ENCODE results near the gene ICAM2.
"Not testable (repeated sequence)": the region's sequence is repeated elsewhere in the genome, so short reads cannot be mapped to it uniquely, and the experiment has no call there.

Gene ICAM2

DNA sequence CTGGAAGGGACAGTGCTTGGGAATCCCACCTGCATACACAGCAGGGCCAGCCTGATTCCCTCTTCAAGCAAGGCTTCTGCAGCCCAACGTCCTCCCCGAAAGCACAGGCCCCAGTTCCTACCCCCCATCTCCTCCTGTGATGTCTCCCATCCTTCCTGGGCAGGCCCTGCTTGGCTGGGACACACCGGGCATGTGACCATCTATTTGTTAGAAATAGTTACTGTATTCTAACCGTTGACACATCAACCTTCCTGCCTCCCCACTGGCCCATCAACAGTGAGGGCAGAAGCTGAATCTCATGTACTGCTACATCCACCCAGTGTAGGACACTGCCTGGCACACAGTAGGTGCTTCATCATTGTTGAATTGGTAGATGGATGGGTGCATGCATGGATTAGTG lies 11.6 kb downstream of the ICAM2 start:
- no peak for DNase-seq

DNA sequence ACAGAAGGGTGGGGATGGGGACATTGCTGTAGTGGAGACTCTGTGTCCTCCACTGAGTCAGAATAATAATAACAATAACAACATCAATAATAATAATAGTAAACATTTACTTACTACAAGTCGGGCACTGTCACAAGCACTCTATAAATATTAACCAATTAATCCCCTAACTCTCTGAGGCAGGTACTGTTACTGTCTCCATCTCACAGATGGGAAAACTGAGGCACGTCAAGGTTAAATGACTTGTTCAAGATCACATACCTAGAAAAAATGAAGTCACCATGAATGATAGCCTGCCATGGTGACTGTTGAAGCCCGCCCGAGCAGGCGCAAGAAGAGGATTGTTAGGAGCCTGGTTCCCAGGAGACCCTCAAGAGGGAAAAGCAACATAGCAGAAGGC lies 12.1 kb downstream of the ICAM2 start:
- no peak for DNase-seq

DNA sequence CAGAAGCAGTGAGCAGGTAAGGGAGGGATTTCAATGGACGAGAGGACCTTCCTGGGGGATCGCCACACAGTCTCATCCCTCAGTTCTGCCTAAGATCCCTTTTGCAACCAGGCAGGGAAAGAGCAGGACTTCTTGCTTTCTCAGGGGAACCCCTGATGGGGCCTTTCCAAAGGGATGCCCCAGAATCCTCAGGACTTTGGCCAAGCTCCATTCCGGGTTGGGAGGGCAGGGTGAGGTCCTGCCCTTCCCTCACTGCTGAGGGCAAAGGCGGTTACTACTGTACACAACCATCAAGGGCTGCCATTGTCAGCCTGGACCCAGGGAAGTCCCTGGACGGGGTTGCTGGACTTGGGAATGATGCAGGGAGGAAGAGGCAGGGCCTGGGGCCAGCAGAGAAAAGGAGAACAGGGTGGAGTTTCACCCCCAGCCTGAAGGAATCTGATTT lies 12.6 kb downstream of the ICAM2 start:
- no peak for DNase-seq

DNA sequence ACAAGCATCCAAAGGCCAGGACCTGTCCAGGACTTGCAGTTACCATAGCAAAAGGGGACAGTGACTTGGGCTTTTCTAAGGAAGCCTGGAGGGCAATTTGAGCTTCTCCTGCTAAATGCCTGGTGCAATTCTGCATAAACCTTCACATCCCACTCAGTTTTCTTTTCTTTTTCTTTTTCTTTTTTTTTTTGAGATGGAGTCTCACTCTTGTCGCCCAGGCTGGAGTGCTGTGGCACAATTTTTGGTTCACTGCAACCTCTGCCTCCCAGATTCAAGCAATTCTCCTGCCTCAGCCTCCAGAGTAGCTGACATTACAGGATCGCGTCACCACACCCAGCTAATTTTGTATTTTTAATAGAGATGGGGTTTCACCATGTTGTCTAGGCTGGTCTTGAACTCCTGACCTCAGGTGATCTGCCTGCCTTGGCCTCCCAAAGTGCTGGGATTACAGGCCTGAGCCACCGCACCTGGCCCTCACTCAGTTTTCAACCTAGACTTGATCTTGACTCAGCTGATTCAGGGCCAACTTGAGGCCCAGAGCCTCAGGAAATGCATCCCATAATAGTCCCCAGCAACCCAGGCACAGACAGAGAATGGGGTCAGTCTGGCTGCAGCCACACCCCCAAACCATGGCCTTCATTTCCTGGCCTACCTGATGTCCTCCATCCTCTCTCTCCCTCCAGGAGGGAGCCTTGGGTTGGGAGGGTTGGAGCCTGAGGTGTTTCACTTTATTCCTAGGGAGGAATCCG lies 13.2 kb downstream of the ICAM2 start:
- DNase-seq = not testable (repeated sequence)

DNA sequence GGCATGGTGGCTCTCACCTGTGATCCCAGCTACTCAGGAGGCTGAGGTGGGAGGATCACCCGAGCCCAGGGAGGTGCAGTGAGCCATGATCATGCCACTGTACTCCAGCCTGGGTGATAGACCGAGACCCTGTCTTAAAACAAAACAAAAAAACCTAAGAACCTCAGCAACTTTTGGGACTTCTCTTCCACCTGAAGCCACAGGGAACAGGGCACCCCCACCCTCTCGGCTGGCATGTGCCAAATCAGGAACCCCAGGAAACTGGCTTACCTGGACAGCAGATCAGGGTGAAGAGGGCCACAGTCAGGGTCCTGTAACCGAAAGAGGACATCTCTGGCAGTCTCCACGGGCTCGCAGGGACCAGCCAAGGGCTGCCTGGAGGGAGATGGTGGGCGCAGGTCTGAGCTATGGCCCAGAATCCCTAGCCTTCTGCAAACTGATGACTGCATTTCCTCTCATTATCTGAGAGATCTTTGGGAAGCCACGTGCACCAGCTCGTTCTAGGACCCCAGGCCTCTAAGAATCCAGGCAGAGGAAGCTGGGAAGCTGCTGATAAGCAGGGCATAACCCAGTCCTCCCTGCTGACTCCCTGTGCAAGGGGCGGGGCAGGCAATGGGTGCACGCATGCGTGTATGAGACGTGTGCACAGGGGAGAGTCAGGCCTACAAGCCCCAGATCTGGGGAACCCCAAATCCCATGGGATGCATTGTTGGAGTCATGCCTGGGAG lies 13.9 kb downstream of the ICAM2 start:
- DNase-seq = no peak

DNA sequence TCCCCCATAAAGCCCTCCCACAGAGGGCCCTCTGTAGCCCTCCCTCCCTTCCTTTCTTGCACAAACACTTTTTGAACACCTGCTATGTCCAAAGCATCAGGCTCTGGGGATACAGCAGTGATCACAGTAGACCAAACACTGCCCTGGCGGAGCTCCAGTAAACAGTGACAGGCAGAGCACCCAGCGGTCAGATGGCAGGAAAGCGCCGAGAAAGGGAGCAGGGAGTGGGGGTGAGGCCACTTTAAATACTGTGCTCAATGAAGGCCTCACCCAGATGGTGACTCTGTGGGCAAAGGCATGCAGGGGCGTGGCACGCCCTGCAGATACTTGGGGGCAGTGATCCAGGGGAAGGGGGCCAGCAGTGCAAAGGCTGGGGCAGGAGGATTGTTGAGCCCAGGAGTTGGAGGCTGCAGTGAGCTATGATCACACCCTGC lies 14.7 kb downstream of the ICAM2 start:
- DNase-seq = no peak

DNA sequence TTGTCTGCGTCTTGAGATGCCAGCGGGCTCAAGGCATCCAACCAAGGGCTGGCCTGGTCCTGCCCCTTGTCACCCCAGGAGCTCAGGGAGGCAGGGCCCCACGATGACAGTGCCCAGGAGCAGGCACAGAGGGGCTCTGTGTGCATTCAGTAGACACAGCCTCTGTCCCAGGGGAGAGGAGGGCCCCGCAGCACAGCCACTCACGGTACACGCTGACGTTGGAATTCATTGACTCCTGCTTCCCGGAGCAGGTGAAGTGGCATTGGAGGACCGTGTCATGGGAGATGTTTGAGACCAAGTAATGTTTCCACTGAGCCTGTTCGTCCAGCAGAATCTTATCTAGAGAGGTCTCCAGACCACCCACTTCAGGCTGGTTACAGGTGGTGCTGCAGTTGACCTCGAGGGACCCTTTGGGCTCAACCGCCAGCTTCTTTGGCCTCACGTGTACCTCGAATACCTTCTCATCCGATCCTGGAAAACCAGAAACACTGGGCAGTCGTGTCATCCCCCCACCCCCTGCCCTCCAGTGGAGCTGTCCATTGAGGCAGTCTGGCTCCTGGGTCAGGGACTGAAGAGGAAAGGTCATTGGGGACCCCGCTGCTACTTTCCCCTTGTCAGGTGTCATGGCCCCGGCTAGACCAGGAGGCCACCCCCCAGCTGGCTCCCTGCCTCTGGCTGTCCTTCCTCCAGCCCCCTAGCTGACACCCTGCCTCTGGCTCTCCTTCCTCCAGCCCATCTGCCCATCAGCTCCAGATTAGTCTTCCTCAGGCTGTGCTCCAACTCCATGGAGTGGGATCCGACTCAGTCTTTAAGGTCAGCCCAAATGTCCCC lies 15.3 kb downstream of the ICAM2 start:
- DNase-seq = no peak

DNA sequence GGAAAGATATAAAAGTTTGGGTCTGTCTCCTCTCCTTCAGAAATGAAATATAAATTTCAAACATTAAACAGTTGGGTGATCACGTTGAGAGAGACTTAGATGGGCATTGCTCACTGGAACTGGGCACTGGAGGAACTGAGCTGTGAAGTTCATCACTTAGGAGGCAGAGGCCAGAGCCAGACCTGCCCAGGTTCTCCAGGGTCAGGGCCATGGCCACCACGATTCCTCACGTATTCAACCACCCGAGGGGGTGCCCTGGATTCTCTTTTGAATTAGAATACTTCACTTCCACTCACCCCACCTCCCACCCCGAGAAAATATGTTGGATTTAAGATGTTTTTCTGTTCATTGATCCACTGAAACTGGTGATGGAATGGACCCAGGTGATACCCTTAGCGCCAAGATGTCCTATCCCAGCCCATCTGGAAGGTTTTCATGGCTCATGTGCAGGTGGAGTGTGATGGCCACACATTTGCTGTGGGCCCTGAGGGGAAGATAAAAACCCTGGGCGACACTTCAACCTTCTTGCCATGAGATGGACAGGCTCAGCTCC lies 16.1 kb downstream of the ICAM2 start:
- DNase-seq = no peak

DNA sequence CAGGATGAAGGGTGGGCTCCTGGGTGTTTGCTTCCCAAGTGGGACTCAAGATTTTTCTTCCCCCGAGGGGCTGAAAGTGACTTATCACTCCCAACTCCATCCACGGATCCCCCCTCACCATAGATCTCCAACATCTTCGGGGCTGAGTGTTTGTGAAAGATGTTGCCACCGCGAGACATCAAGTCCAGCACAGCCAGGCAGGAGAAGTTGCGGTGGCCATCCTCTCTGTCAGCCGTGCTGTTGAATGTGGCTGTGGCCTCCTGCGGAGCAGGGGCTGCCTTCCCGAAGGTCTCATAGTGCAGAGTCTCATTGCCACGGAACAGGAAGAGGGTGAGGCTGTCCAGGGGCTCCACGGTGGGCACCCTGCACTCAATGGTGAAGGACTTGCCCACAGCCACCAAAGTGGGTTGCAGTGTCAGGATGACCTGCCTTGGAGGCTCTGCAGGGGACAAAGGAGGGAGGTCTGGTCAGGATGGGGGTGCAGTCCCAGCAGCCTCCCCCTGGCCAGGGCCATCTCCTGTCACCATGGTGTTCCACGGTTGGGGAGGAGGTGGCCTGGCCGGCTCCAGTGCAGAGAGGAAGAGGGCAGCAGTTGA lies 16.8 kb downstream of the ICAM2 start:
- no peak for DNase-seq

DNA sequence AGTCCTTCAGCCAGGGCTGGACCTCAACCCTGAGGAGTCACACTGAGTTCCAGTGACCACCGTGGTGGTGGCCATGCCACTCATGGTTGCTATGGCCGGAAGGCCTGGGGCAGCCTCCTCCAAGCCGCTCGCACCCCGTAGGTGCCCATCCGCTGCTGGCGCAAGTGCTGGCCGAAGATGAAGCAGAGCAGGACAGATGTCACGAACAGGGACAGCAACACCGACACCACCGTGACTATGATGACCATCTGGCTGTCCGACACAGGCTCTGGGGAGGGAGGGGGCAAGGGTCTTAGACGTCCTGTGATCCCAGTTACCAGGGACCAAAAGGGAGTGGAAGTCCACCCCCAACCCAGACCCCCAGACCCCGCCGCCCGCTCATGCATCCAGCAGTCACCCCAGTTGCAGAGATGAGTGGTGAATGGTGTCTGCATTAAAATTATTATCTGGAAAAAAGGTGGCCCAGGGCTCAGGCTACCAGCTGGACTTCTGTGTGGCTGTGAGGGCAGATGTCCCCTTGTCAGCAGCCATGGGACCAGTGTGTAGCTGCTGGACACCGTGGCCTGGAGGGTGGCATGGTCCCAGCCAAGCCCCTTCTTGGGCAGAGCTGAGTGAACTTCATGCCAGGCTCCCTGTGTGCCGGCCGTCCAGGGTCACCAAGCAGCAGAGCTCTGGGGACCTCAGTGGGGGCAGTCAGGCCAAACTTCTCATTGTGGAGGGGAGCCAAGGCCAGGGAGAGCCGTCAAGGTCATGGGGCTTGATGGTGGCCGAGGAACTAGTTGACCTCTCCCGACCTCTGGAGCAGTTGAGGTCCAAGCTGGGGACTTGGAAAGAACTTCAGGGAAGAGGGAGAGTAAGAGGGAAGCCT lies 17.5 kb downstream of the ICAM2 start:
- no peak for DNase-seq

DNA sequence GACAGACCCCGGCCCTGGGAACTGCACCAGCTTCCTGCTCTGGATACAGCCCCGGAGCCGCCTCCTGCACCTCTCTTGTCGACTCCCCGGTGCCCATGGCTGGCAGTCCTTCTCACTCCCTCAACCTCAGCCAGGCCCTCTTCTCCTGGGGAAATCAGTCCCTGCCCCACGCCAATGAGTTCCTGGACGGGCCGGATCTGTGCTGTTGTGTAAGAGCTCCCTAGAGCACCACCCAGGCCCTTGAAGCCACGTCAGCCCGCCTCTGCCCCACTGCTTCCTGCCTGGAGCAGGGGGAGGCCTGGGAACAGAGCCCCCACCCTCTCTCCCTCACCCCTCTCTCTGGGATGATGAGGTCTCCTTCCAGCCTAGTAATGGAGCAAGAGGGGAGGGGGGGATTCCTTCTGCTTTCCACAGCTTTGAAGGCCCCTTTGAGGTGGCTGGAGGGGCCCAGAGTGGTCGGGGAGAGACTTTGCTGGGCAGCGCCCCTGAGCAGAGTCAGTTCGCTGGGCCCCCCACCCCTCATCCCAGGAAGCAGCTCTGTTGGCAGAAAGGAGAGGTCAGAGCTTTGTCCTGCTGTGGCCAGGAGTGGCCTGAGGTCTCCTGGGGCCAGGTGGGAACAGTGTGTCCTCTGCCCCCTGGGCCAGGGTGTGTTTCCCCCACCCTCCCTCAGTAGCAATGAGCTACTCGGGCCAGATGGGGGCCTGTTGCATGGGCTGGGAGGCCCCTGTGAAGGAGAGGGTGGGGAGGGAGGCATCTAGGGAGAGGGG lies 18.5 kb downstream of the ICAM2 start:
- no peak for DNase-seq

DNA sequence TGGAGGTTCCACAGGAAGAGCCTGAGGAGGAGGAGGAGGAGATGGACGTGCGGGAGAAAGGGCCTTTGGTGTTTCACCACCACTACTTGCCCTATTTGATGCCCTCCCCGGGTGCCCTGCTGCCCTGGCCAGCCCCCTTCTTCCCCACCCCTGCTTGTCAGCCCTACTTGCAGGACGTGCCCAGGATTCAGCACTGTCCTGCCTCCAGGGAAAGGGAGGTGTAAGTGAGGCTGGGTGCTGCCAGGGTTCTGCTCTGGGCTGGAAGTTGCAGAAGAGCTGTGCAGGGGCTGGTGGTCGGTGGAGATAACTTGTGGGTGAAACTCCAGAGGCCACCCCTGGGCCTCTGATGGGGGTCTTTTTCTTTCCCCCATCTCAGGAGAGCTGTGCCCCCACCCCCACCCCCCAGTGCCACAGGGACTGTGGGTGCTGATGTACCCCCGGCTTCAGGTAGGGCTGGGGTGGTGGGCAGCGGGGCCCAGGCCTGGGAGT lies 19.3 kb downstream of the ICAM2 start:
- no peak for DNase-seq

DNA sequence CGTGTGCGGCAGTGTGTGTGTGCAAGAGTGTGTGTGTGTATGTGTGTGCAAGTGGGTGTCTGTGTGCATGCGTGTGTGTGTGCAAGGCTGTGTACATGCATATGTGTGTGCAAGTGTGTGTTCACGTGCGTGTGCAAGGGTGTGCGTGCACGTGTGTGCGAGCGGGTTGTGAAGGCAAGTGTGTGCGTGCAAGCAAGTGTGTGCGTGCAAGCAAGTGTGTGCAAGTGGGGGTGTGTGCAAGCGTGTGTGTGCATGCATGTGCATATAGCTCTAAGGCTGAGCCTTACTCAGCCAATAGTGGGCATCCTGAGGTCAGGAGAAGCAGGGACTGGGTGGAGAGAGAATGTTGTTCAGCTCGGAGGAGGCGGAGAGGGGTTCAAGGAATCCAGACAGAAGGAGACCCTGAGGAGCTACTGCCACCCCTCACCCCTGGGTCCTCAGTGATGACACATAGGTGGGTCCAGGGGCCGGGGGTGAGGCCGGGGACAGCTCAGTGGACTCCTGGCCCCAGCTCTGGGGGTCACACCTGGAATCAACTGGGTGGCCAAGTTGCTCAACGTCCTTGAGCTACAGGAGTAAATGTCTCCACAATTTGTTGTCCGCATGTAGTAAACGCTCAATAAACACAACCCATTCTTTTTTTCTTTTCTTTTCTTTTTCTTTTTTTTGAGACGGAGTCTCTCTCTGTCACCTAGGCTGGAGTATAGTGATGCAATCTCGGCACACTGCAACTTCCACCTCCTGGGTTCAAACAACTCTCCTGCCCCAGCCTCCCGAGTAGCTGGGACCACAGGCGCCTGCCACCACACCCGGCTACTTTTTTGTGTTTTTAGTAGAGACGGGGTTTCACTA lies 20.5 kb downstream of the ICAM2 start:
- no peak for DNase-seq

DNA sequence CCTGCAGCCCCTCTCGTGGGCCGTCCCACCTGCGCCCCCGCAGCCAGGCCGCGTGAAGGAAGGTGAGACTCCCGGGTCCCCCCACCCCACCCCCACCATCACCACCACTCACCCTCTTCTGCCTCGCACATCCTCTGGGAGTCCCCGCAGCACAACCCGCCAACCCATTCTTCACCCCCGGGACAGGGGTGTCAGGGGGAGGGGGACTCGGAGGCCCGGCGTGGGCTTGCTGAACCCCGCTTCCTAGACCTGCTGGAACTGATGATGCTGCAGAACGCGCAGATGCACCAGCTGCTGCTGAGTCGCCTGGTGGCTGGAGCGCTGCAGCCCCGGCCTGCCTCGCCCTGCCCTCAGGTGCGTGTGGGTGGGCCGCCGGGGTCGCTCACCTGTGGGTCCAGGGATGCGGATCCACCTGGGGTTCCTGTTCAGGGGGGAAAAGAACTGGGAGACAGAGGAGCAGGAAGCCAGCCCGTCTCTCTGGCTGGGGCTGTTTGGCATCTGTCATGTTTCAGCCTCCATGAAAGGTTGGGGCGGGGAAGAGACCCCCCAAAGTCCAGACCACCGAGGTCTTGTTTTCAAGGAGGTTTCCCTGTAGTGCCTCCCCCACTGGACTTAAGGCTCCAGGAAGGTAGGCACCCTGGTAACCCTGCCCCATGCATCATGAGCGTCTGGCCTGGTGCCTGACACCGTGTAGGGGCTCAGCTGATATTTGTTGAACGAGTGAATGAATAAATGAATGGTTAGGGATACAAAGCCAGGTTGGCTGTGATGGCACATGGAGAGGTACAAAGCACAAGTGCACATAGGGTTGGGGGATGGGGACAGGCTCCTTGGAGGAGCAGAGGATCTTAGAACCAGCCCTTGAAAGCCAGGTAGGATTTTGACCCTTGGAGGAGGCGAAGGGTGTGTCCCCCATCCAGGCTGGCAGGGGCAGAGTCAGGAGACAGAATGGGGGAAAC lies 21.4 kb downstream of the ICAM2 start:
- no peak for DNase-seq

DNA sequence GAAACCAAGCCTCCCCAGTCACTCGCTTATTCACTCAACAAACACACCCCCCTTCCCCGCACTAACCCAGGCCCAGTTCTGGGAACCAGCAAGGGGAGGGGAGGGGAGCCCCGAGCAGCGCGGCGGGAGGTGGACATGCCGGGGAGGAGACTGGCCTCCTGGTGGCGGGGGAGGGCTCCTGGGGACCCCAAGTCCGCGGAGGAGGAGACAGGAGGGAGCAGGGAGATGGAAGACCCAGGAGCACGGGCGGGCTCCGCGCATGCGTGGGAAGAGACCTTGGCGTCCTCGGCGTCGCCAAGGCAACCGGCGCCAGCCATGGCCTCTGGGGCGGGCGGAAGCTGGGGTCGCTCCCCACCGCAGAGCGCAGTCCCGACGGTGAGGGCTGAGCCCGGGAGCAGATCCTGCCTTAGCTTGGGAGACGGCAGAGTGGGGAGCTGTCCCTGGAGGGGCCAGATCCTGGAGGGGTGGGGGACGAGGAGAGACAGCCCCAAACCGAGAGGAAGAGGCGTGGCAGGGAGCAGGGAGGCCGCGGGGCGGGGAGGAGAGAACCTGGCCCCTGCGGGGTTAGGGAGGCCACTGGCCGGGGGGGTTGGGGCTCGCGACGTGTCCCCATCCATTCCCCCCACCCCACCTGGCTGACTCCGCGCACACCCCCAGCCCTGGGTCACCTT lies 22.2 kb downstream of the ICAM2 start, which contains the start of gene PRR29:
Gene PRR29, plus strand, starts transcription at position 302 of the 671 bp plus-strand sequence. Its CDS starts 14 bp downstream, at position 316.
- peak; percentile 71 for DNase-seq

DNA sequence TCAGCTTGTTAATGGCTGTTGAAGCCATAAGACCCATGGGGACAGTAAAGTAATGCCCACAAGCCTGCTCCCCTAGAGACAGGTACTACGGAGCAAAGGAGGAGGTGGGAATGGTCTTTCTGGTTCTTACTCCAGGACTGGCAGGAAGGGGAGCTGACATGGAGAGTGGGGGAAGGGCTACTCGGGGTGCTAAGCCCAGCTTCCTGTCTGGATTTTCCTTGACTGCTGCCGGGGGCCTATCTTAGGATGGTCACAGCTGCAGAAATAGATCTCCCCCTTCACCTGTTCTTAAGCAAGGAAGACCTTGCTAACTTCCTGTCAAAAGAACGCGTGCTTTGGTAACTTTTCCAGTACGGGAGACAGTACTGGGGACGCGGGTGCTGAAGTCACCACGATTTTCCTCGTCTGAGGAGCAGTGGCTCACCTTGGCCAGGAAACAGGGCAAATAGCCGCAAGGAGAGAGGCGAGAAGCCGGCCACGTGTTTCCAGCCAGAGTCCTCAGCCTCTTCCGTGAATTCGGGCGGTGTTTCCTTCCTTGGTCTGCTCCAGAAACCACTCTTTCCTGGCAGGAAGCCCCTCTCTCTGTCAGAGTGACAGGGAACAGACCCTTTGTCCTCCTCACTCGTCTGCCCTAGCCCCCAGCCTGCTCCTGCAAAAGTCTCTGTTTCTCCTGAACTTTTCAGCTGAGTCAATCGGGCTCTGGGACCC lies 22.9 kb downstream of the ICAM2 start:
- DNase-seq = no peak

All from activated naive CD4-positive, alpha-beta T cell treated with anti-CD3 and anti-CD28 coated beads, Interleukin-2, amount 50 U/mL, for 16 hours (primary cell).